ENCODE data around the gene NYNRIN. TPM values are rescaled to one million over a fixed set of nuclear protein-coding genes. Genes with fewer than 3 reads are reported as not detected.

The NYNRIN gene
- total and polyA plus RNA-seq, 2 of the 8 experiments (the other 6 are each of a cell fraction or from before 2014, with no cell fraction given) = 15.2 to 18.3 TPM

DNA sequence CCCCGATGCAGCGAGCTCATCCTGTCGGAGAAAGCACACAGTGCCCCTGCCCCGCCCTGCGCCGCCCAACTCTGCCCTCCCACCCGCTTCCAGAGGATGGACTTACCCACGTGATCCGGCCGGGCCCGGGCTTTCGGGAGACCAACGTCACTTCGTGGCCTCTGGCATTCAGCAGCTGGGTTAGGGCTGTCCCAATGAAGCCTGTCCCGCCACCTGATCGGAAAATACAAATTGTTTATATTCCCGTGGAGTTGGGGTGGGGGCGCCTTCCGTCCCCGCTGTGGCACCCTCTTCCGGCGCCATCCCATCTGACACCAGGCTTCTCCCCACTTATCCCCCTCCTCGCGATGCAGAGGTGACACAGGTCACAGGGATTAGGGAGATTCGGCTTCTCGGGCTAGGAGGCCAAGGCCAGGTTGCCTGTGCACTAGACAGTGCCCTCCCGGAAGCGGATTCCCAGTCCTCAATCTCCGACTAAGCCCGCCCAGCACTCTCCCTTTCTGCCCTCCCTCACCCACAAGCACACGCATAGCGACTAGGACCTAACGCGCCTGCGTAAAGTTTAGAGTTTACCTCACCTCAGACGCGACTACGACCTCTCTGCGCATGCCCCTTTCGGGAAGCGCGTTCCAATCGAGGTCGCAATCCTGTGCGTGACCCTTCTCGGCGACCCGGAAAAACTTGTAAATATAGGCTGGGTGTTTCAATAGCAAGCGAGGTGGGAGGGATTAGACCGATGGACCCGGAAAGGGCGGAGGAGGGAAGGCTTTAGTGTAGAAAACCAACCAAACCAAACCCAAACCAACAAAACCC, 43.6 kb downstream of the NYNRIN start, which contains the start of gene SDR39U1 (continued):
- TF ChIP-seq TAF7 (optimal IDR thresholded peaks at IDR 0.05; ENCODE audit: borderline replicate concordance, low read depth, low read length) = peak; percentile 4
- no peak for TF ChIP-seq SIRT6 (IDR thresholded peaks at IDR 0.05; ENCODE audit: low read length)
- no peak for TF ChIP-seq NANOG (IDR thresholded peaks at IDR 0.05; ENCODE audit: insufficient read depth, low read depth, low read length, poor library complexity, severe bottlenecking)
- TF ChIP-seq BRCA1 (IDR thresholded peaks at IDR 0.05; ENCODE audit: low read depth, low read length) = no peak
- TF ChIP-seq, protein P1, sequence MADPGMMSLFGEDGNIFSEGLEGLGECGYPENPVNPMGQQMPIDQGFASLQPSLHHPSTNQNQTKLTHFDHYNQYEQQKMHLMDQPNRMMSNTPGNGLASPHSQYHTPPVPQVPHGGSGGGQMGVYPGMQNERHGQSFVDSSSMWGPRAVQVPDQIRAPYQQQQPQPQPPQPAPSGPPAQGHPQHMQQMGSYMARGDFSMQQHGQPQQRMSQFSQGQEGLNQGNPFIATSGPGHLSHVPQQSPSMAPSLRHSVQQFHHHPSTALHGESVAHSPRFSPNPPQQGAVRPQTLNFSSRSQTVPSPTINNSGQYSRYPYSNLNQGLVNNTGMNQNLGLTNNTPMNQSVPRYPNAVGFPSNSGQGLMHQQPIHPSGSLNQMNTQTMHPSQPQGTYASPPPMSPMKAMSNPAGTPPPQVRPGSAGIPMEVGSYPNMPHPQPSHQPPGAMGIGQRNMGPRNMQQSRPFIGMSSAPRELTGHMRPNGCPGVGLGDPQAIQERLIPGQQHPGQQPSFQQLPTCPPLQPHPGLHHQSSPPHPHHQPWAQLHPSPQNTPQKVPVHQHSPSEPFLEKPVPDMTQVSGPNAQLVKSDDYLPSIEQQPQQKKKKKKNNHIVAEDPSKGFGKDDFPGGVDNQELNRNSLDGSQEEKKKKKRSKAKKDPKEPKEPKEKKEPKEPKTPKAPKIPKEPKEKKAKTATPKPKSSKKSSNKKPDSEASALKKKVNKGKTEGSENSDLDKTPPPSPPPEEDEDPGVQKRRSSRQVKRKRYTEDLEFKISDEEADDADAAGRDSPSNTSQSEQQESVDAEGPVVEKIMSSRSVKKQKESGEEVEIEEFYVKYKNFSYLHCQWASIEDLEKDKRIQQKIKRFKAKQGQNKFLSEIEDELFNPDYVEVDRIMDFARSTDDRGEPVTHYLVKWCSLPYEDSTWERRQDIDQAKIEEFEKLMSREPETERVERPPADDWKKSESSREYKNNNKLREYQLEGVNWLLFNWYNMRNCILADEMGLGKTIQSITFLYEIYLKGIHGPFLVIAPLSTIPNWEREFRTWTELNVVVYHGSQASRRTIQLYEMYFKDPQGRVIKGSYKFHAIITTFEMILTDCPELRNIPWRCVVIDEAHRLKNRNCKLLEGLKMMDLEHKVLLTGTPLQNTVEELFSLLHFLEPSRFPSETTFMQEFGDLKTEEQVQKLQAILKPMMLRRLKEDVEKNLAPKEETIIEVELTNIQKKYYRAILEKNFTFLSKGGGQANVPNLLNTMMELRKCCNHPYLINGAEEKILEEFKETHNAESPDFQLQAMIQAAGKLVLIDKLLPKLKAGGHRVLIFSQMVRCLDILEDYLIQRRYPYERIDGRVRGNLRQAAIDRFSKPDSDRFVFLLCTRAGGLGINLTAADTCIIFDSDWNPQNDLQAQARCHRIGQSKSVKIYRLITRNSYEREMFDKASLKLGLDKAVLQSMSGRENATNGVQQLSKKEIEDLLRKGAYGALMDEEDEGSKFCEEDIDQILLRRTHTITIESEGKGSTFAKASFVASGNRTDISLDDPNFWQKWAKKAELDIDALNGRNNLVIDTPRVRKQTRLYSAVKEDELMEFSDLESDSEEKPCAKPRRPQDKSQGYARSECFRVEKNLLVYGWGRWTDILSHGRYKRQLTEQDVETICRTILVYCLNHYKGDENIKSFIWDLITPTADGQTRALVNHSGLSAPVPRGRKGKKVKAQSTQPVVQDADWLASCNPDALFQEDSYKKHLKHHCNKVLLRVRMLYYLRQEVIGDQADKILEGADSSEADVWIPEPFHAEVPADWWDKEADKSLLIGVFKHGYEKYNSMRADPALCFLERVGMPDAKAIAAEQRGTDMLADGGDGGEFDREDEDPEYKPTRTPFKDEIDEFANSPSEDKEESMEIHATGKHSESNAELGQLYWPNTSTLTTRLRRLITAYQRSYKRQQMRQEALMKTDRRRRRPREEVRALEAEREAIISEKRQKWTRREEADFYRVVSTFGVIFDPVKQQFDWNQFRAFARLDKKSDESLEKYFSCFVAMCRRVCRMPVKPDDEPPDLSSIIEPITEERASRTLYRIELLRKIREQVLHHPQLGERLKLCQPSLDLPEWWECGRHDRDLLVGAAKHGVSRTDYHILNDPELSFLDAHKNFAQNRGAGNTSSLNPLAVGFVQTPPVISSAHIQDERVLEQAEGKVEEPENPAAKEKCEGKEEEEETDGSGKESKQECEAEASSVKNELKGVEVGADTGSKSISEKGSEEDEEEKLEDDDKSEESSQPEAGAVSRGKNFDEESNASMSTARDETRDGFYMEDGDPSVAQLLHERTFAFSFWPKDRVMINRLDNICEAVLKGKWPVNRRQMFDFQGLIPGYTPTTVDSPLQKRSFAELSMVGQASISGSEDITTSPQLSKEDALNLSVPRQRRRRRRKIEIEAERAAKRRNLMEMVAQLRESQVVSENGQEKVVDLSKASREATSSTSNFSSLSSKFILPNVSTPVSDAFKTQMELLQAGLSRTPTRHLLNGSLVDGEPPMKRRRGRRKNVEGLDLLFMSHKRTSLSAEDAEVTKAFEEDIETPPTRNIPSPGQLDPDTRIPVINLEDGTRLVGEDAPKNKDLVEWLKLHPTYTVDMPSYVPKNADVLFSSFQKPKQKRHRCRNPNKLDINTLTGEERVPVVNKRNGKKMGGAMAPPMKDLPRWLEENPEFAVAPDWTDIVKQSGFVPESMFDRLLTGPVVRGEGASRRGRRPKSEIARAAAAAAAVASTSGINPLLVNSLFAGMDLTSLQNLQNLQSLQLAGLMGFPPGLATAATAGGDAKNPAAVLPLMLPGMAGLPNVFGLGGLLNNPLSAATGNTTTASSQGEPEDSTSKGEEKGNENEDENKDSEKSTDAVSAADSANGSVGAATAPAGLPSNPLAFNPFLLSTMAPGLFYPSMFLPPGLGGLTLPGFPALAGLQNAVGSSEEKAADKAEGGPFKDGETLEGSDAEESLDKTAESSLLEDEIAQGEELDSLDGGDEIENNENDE (IDR thresholded peaks at IDR 0.05; ENCODE audit: insufficient replicate concordance, low read length) = no peak
- no peak for TF ChIP-seq RXRA (IDR thresholded peaks at IDR 0.05; ENCODE audit: insufficient read depth, low read depth, low read length)
- no peak for TF ChIP-seq HDAC6 (IDR thresholded peaks at IDR 0.05; ENCODE audit: low read depth, low read length)
- TF ChIP-seq RNF2 (IDR thresholded peaks at IDR 0.05; ENCODE audit: borderline replicate concordance, low read depth, low read length, missing control alignments, poor library complexity, severe bottlenecking) = no peak

All from H1 (cell line).